Neural cell (in vitro differentiated cells): ENCODE measurements around the gene GSN. TPM values are rescaled to one million over a fixed set of nuclear protein-coding genes. Genes with fewer than 3 reads are reported as not detected.

Experiments
- H2AFZ ChIP-seq: fragments of 200-600, 300-800 bp; sonication (generic), shearing (Covaris generic); 2 replicates; pipeline ENCODE4 v1.6.0; 2014; ENCODE audit warnings: low read depth, mild to moderate bottlenecking, antibody characterized with exemption, low read length, moderate library complexity
- H3F3A ChIP-seq: fragments of 200-600 bp; shearing (Covaris generic); 2 replicates; pipeline ENCODE4 v1.6.1; 2016; ENCODE audit warnings: mild to moderate bottlenecking, moderate library complexity, mixed read lengths, antibody characterized with exemption, low read length; ENCODE audit not compliant: insufficient read depth, poor library complexity, severe bottlenecking
- H3K27ac ChIP-seq: fragments of 200-600, 300-800 bp; sonication (generic), shearing (Covaris generic); 2 replicates; pipeline ENCODE4 v1.5.1; 2014; ENCODE audit warnings: mild to moderate bottlenecking, low read length, moderate library complexity
- H3K27me3 ChIP-seq: fragments of 300-800, 200-600 bp; sonication (generic), shearing (Covaris generic); 2 replicates; pipeline ENCODE4 v1.6.0; 2014; ENCODE audit warnings: mild to moderate bottlenecking, low read depth, low read length, moderate library complexity; ENCODE audit not compliant: insufficient read depth
- H3K36me3 ChIP-seq: fragments of 300-800, 200-600 bp; sonication (generic), shearing (Covaris generic); 2 replicates; pipeline ENCODE4 v1.5.1; 2014; ENCODE audit warnings: mild to moderate bottlenecking, antibody characterized with exemption, low read length, moderate library complexity; ENCODE audit not compliant: insufficient read depth
- H3K4me2 ChIP-seq: fragments of 300-800, 200-600 bp; sonication (generic), shearing (Covaris generic); 2 replicates; pipeline ENCODE4 v1.6.0; 2014; ENCODE audit warnings: mild to moderate bottlenecking, low read length
- H3K4me3 ChIP-seq: fragments of 300-800, 200-600 bp; sonication (generic), shearing (Covaris generic); 2 replicates; pipeline ENCODE4 v1.5.1; 2014; ENCODE audit warnings: mild to moderate bottlenecking, low read length, moderate library complexity
- H3K79me2 ChIP-seq: fragments of 200-600 bp; shearing (Covaris generic); replicated peaks from 2 replicates; pipeline ENCODE4 v1.6.0; 2014; ENCODE audit warnings: mild to moderate bottlenecking, low read length, moderate library complexity; ENCODE audit not compliant: insufficient read depth
- H3K9ac ChIP-seq: fragments of 300-800, 200-600 bp; sonication (generic), shearing (Covaris generic); 2 replicates; pipeline ENCODE4 v1.6.1; 2016; ENCODE audit warnings: mild to moderate bottlenecking, low read length, mixed read lengths
- H3K9me2 ChIP-seq: fragments of 200-600 bp; shearing (Covaris generic); 2 replicates; pipeline ENCODE4 v1.6.1; 2016; ENCODE audit warnings: mild to moderate bottlenecking, low read length, mixed read lengths; ENCODE audit not compliant: insufficient read depth
- H3K9me3 ChIP-seq: fragments of 200-600, 300-800 bp; sonication (generic), shearing (Covaris generic); 2 replicates; pipeline ENCODE4 v1.6.1; 2016; ENCODE audit warnings: mild to moderate bottlenecking, mixed run types, low read length, moderate library complexity, mixed read lengths
- H4K20me1 ChIP-seq: fragments of 200-600 bp; shearing (Covaris generic); 2 replicates; pipeline ENCODE4 v1.6.1; 2016; ENCODE audit warnings: mild to moderate bottlenecking, mixed run types; ENCODE audit not compliant: insufficient read depth
- CTCF ChIP-seq: fragments of 450-650 bp; IDR thresholded peaks from 2 replicates; pipeline ENCODE4 v1.5.1; 2014; ENCODE audit warnings: antibody characterized with exemption, mild to moderate bottlenecking, moderate library complexity; ENCODE audit not compliant: poor library complexity, severe bottlenecking
- EP300 ChIP-seq: fragments of 450-650 bp; conservative IDR thresholded peaks from 2 replicates; pipeline ENCODE4 v1.6.1; 2014; ENCODE audit warnings: antibody characterized with exemption, mild to moderate bottlenecking, moderate library complexity; ENCODE audit not compliant: poor library complexity, severe bottlenecking
- EZH2 ChIP-seq: fragments of 200-600, 300-800 bp; shearing (Covaris generic), sonication (generic); IDR thresholded peaks from 2 replicates; pipeline ENCODE4 v1.6.1; 2014; ENCODE audit warnings: antibody characterized with exemption, low read length, borderline replicate concordance, mild to moderate bottlenecking; ENCODE audit not compliant: insufficient read depth, poor library complexity, severe bottlenecking
- MXI1 ChIP-seq: fragments of 450-650 bp; conservative IDR thresholded peaks from 2 replicates; pipeline ENCODE4 v1.6.1; 2014; ENCODE audit warnings: antibody characterized with exemption, mild to moderate bottlenecking; ENCODE audit not compliant: poor library complexity, severe bottlenecking
- RAD21 ChIP-seq: fragments of 450-650 bp; conservative IDR thresholded peaks from 2 replicates; pipeline ENCODE4 v1.6.1; 2014; ENCODE audit warnings: antibody characterized with exemption, mild to moderate bottlenecking, moderate library complexity
- REST ChIP-seq: IDR thresholded peaks from 2 replicates; pipeline ENCODE4 v1.6.1; 2012; ENCODE audit warnings: borderline replicate concordance
- TAF1 ChIP-seq: IDR thresholded peaks from 2 replicates; pipeline ENCODE4 v1.6.1; 2012; ENCODE audit warnings: low read depth
- polyA plus RNA-seq: library from polyadenylated mRNA; depleted of rRNA; stranded (reverse); fragments of >200 nt; gene quantifications from 2 replicates; pipeline ENCODE4 v1.2.3, GENCODE V29; 2014

The GSN gene
- polyA plus RNA-seq, 1 donor from 2014 or later = 2.4 TPM

- TF ChIP-seq EP300 (no peak), MXI1 (no peak), TAF1 (no peak), REST (no peak)
- Histone ChIP-seq H3K27ac (no peak overlapping the region), H3K27me3 (peaks cover 20% of the 10 kb centered on the region), H3K4me2 (no peak overlapping the region), H4K20me1 (no peaks in the 10 kb centered on the region), H3K9ac (no peak overlapping the region), H3K79me2 (no peaks in the 10 kb centered on the region), H3K9me3 (no peaks in the 10 kb centered on the region), H3K4me3 (no peak overlapping the region), H2AFZ (no peak overlapping the region), H3K36me3 (no peaks in the 10 kb centered on the region), H3K9me2 (no peaks in the 10 kb centered on the region), H3F3A (no peaks in the 10 kb centered on the region)
These were observed 30.1 kb downstream of the GSN start for GRCh38 chr9:121298016-121298538.

GRCh38 chr9:121298689-121299466 lies 30.9 kb downstream of the GSN start:
- no peak overlapping the region for H2AFZ ChIP-seq
- peaks cover 20% of the 10 kb centered on the region for H3K27me3 ChIP-seq
- no peaks in the 10 kb centered on the region for H3K36me3 ChIP-seq
- H3K27ac ChIP-seq = no peak overlapping the region
- TF ChIP-seq EP300 (no peak), RAD21 (no peak), EZH2 (no peak), TAF1 (no peak)
- H3K9ac ChIP-seq = no peak overlapping the region
- H3K79me2 ChIP-seq = no peaks in the 10 kb centered on the region
- H3K4me2 ChIP-seq = no peak overlapping the region
- H3K4me3 ChIP-seq = no peak overlapping the region
- H3F3A ChIP-seq = no peaks in the 10 kb centered on the region
- no peaks in the 10 kb centered on the region for H3K9me2 ChIP-seq
- H3K9me3 ChIP-seq = no peaks in the 10 kb centered on the region
- H4K20me1 ChIP-seq = no peaks in the 10 kb centered on the region

GRCh38 chr9:121299467-121300282 lies 31.7 kb downstream of the GSN start:
- no peaks in the 10 kb centered on the region for H3K79me2 ChIP-seq
- TF ChIP-seq TAF1 (no peak), EP300 (no peak), CTCF (no peak), RAD21 (no peak)
- no peaks in the 10 kb centered on the region for H3K36me3 ChIP-seq
- H3K27ac ChIP-seq = no peak overlapping the region
- no peak overlapping the region for H2AFZ ChIP-seq
- H3K4me2 ChIP-seq = no peak overlapping the region
- H3K9me2 ChIP-seq = no peaks in the 10 kb centered on the region
- H3K9ac ChIP-seq = no peak overlapping the region
- peak overlapping the region; percentile 42 for H3K4me3 ChIP-seq
- H3K9me3 ChIP-seq = no peaks in the 10 kb centered on the region
- H3F3A ChIP-seq = no peaks in the 10 kb centered on the region
- H3K27me3 ChIP-seq = peaks cover 20% of the 10 kb centered on the region
- H4K20me1 ChIP-seq = no peaks in the 10 kb centered on the region
